ENCODE measurements around the gene TBCD.

The TBCD gene

DNA sequence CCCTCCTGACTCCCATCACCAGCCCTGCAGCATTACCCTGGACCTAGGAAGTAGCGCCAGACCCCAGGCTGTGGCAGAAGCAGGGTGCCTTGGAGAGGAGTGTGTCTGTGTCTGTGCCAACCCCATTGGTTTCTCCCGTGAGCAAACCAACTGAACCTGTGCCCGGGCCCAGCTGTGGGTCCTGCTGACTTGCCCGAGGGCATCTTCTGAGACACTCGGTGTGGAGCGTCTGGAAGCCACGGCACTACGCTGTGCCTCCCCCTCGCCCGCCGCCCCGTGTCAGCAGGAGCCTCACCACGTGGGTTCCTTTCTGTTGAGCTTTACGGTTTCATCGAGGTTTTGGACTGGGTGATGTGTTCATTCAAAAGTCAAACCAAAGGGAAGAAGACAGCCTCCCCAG, 60.2 kb downstream of the TBCD start:
- no peak for DNase-seq

DNA sequence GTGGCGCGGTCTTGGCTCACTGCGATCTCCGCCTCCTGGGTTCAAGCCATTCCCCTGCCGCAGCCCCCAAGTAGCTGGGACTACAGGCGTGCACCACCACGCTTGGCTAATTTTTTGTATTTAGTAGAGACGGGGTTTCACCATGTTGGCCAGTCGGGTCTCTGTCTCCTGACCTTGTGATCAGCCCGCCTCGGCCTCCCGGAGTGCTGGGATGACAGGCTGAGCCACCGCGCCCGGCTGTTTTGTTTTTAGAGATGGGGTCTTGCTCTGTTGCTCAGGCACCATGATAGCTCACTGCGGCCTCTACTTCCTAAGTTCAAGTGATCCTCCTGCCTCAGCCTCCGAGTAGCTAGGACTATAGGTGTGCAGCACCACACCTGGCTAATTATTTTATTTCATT, 60.7 kb downstream of the TBCD start:
- no peak for DNase-seq

DNA sequence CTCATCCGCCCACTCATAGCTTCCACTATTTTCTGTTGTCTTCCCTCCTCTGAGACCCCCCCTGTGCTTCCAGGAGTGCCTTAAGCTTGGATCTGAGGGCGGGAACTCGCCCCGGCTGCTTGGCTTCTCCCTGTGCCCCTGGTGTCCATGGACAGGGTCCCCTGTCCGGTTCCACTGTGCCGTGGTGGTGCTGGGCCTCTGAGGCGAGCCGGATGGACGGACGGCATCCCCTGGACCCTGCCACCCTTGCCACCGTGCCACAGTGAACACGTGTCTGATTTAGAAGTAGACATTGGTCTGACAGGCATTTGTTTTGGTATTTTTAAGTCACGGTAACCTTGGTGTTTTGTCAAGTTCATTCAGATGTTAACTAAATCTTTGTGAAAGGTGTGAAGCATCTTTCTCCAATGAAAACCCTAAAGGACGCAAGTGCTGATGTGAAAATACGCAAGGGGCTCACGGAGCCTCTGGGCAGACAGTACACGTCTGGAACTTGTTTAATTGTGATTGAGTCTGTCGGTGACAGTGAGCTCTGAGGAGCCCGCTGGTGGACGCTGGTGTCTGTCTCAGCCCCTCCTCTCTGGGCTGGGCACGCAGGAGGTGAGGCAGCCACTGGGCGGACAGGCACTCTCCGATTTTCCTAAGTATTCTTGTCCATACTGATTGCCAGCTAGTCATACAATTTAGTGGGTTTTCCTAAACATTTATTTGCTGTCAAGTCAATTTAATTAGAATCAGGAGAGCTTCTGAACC, 61.6 kb downstream of the TBCD start:
- no peak for DNase-seq

DNA sequence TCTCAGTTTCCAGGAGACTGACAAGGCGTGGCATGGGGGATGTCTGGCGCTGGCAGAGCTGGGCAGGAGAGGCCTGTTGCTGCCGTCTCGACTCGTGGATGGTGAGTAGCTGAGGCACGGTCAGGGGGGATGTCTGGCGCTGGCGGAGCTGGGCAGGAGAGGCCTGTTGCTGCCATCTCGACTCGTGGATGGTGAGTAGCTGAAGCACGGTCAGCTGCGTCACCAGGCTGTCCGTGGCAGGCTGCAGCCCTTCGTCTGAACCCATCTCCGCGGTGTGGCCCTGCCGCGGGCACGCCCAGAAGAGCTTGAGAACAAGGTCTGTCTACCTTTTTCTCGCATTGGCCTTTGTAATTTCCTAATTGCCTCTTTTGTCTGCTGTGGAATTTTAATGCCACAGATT, 63.0 kb downstream of the TBCD start:
- no peak for DNase-seq

DNA sequence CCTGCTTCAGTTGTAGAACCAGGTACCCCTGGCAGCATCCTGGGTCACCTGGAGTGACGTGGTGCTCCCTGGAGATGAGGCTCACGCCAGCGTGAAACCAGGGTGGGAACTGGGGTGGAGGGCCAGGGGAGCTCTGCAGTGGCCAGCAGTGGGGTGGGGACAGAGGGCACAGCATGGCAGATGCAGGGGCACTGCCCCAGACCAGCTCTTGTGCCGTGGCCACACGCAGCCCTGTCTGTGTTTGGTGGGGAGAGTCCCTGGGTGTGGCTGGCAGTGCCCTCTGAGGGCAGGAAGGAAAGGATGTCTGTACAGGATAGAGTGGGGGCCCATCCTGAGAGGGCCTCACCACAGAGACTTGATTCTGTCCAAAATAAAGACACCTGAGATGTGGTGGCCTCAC, 63.5 kb downstream of the TBCD start:
- no peak for DNase-seq

DNA sequence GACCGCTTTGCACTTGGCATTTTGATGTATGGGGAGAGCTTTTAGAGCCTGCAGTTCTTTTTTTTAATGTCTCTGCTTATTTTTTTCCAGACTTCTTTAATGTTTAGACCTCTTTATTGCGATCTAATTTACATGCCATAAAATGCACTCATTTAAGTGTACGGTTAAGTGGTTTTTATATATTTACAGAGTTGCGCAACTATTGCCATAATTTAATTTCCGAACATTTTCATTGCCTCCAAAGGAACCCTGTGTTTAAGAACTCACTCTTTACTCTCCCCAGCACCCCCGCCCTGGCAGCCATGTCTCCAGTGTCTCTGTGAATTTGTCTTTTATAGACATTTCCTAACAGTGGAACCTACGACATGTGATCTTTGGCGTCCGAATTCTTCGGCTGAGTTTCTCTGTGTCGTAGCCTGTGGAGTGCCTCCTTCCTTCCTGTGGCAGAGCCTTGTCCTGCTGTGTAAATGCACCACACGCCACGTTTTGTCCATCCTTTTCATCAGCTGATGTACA, 64.0 kb downstream of the TBCD start:
- DNase-seq = no peak

DNA sequence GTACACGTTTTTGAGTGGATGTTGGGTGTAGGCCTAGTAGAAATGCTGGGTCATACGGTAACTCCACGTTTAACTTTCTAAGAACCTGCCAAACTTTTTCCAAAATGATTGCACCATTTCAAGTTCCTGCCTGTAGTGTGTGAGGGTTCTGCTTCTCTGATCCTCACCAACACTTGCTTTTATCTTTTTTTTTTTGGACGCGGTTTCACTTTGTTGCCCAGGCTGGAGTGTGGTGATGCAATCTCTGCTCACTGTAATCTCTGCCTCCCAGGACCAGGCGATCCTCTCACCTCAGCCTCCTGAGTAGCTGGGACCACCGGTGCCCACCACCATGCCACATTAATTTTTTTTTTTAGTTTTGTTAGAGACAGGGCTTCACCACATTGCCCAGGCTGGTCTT, 64.5 kb downstream of the TBCD start:
- DNase-seq = no peak

DNA sequence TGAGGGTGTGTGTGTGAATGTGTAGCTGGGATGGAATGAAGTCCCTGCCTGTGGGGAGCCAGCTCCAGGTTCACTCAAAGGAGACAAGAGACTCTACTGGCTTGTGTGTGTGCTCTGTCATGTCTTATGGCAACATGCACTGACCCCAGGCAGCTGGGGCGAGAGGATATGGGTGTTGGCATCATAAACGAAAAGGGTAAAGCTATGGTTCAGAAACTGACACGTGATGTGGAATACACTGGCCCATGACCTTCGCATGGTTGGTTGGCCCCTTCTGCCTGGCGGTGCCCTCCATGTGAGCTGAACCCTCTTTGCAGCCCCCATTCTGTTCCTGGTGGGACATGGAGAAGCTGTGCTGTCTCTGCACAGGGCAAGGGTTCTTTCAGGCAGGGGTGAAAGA, 66.1 kb downstream of the TBCD start:
- no peak for DNase-seq

DNA sequence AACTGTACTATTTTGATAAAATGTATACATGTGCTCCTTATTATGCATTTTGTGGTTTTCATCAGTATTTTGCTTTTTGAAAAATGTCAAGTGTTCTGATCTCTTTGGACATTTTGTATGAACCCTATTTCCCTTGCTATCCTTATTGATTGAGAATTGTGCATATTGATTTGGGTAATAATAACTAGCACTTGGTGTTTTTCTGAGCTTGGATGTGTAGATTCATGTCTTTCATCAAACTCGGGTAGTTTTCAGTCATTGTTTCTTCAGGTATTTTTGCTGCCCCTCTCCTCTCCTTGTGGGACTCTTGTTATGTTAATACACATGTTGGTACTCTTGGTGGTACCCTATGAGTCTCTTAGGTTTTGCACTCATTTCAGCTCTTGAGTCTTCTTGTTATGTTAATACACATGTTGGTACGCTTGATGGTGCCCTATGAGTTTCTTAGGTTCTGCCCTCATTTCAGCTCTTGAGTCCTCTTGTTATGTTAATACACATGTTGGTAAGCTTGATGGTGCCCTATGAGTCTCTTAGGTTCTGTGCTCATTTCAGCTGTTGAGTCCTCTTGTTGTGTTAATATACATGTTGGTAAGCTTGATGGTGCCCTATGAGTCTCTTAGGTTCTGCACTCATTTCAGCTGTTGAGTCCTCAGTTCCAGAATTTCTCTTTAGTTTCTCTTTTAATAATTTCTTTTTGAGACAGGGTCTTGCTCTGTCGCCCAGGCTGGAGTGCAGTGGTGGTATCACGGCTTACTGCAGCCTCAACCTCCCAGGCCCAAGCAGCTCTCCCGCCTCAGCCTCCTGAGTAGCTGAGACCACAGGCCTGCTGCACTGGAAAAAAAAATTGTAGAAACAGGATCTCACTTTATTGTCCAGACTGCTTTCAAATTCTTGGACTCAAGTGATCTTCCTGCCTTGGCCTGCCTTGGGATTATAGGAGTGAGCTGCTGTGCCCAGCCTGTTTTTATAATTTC, 68.7 kb downstream of the TBCD start:
- no peak for DNase-seq

DNA sequence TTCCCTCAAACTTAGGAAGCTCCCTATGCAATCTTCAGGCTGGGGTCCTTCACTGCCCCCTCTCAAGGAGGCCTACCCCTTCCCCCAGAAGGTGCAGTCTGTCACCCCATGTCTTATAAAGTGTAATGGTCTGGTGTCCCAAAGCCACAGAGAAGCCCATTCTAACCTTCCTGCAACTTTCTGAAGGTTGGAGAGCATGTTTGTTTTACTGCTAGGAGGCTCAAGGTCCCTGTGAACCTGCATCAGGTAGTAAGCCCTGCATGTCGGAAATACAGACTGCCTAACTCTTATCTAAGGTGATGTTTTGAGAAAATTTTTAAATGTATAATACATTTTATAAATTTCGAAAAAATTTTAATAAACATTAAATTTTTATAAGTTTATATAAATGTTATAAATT, 69.7 kb downstream of the TBCD start:
- DNase-seq = no peak

DNA sequence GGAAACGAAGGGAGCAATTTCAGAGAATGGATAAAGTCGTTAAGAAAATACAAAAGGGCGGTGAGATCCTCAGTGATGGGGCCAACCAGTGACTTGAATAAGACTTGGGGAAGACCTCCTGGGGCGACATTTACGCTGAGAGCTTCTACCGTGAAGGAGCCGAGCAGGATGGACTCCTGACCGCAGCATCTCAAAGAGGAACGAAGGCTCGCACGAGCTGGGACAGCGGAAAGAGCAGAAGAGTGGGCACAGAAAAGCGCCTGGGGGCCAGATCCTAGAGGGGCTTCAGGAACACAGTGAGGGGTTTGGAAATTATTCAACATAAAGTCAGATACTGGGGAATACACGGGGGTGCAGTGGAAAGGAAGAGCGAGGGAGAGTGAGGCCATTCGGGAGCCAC, 70.4 kb downstream of the TBCD start:
- DNase-seq = no peak

DNA sequence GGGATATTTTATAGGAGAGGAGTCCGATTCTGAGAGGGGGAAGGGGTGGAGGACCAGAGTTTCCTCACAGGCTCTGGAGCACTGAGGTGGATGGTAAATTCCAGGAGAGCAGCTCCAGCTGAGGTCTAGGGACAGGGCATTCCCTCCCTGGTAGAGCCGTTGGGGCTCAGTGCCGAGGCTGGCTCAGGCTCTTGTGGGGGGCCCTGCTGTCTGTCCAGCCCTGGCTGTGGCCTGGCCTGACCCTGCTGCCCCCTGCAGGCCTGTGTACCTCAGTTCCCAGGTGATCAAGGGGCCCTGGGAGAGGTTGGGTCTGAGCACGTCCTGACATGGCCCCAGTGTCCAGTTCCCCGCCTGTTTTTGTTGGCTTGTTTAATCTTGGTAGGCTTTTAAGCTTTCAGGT, 71.1 kb downstream of the TBCD start:
- DNase-seq = no peak

DNA sequence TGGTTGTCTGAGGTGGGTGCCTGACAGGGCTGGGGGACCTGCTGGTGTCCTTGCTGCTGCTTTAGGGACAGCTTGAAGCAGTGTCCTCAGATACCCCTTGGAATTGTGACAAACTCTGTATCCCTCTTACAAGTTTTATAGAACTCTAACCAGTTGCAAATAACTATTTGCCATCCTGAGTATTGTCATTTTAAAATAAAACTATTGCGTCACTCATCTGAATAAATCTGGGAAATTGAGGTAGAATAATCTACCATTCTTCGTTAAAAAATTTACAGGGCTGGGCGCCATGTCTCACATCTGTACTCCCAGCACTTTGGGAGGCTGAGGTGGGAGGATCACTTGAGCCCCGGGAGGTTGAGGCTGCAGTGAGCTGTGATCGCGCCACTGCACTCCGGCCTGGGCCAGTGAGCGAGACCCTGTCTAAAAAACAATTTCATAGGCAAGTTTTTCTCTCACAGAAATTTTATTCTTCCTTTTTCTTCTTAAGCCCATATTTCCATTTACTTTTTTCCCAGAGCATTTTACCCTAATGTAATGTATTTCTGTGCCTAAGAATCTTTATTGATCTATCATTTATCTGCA, 73.8 kb downstream of the TBCD start:
- DNase-seq = no peak

DNA sequence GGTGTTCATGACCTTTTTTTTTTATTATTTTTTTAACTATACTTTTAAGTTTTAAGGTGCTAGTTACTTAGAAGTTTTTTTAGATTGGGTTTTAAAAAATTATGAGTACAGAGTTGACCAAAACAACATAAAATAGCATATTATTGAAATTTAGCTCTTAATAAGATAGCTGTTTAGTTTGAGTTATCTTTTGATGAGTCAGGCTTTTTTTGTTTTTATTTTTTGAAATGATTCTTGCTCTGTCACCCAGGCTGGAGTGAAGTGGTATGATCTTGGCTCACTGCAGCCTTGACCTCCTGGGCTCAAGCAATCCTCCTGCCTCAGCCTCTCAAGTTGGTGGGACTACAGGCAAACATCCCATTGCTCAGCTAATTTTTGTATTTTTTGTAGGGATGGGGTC, 74.3 kb downstream of the TBCD start:
- DNase-seq = no peak

DNA sequence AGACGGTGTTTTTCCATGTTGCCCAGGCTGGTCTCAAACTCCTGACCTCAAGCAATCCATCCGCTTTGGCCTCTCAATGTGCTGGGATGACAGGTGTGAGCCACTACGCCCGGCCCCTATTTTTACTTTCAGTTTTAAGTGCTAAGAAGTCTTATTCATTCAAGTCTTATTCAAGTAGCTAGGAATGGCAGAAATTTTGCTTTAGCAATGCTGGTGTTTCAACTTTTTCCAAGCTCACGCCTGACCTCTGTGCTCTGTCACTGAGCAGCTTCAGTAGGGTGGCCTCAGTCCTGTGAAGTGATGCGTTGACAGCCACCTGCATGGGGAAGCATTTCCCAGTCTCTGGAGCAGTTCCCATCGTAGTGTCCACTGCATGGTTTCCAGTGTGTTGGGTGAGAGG, 75.1 kb downstream of the TBCD start:
- no peak for DNase-seq

DNA sequence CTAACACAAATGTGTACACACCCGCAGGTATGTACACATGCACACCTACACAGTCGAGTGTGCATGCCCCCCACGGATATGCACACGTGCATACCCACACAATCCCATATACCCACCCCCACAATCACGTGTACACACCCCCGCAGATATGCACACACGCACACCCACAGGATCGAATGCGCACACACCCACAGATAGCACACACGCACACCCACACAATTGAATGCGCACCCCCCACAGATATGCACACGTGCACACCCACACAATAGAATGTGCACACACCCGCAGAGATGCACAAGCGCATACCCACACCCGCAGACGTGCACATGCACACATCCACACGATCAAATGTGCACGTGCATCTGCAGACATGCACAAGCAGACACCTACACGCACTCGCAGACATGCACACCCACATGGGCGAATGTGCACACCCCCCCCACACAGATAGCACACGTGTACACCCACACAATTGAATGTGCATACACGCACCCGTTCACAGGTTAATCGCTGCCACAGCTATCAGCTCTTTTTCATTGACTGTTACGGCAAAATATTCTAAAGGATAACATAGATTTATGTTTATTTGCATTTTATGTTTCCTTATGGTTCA, 77.1 kb downstream of the TBCD start:
- DNase-seq = no peak

DNA sequence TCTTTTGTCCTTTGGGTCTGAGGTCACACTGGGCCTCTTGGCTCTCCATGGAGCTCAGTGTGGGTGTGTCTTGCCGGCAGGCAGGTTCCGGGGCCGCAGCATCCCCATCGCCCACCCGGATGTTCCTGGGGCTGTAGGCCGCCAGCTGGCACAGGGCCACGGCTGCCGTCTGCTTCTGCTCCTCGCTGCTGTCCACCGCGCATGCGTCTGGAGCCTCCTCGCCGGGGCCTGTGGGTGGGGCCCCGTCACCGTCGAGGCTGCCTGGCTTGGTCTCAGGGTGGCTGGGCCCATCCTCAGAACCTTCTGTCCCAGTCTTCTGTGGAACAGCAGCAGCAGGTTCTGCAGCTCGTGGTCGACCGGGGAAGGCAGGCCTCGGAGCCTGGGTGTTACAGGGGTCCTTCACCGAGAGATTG, 78.4 kb downstream of the TBCD start:
- no peak for DNase-seq

DNA sequence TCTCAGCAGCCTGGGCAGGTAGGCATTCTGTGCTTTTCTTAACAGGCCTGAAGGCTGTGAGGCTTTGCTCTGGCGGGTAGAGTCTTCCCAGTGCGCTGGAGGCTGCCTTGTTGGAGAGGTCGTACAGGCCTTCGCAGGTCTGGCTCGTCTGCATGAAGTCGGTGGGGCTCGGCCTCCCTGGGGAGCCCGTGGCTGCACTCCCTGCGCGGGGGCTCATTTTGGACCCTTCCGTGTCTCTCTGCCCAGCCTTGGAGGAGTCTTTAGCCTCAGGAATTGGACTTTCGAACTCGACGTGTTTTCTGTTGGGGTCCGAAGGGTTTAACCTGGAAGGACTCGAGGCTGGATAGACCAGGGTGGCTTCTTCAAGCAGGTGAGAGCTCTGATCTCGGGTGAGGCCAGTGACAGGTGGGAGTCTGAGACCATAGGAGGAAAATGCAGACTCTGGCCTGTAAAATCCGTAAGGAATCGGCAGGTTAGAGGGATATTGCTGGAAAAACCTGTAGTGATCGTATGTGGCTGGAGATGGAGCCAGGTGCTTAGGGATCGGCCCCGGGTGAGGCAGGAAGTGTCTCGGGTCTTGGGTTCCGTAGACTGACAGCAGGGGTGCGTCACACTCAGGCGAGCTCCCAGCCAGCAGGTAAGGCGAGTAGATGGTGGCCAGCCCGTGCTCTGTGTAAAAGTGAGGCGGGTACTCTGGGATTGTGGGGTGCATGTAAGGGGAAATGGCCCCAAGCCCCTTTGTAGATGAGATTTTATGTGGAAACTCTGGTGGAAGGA, 79.4 kb downstream of the TBCD start:
- no peak for DNase-seq

DNA sequence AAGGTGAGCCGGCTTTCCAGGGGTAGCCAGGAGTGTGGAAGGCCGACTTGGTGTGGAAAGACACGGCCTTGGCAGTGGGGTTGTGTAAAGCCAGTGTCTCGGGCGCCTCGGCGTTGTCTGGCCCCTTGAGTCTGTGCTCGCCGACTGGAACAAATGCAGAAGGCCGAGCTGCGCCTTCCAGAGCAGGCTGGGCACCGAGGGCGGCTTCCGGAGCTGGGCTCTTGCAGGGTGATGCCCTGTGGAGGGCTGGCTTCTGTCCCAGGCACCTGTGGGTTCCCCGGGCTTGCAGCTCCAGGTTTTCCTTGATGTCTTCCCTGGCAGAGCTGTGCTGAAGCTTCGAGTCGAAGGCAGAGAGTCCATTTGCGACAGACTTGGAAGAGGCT, 79.9 kb downstream of the TBCD start:
- DNase-seq = no peak

DNA sequence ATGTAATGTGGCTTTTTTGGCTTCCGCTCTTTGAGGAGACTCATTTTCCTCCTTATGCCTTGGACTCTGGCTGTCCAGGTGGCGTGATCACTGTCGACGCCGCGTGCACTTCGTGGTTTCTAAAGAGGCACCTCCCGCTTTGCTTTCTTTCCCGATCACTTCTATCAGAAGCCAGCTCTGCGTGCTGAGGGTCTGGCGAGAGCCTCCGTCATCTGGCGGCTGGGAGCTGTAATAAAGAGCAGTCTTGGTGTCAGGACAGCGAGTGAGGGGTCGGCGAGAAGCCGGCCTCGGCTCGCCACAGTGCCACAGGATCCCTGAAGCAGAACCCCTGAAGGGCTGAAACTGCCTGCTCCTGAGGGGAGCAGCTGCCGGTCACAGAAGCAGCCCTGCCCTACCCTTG, 80.5 kb downstream of the TBCD start:
- no peak for DNase-seq

DNA sequence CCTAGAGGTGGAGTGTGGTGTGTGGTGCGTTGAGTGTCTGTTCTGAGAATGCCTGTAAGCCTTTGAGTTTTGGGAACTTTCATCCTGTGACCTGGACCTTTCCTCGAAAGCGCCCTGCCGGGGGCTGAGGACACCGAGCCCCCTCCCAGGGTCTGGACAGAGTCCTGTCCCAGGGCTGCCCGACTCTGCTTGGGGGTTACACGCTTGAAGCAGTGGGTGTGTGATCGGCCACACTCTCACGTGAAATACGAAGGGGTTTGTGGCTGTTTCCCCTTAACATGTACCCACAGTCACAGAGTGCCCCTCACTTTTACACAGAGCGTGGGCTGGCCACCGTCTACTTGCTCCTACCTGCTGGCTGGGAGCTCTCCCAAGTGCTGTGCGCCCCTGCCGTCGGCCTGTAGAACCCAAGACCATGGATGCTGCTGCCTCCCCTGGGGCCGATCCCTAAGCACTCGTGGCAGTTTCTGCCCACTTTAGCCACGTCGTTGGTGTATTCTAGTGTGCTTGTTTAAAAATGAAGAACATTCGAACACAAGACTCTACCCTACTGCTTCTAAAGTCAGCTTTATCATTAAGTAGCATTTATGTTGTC, 81.1 kb downstream of the TBCD start:
- no peak for DNase-seq

DNA sequence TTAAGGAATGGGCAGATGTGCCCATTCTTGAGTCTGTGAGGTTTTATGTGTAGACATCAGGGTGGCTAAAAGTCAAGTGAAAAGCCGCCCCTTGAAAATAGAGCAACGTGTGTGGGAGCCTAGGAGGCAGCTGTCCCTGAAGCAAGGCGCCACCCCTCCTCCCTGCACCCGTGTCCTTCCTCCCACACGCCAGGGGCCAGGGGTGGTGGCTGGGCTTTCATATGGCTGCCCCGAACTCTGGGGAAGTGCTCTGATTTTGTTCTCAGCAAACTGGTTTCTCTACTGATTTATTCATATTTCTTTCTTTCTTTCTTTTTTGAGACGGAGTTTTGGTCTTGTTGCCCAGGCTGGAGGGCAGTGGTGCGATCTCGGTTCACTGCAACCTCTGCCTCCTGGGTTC, 83.3 kb downstream of the TBCD start:
- DNase-seq = no peak
